Lower lobe of right lung (tissue), 2 donors: Measurements from ENCODE around the gene TMCC2. TPM values are rescaled to one million over a fixed set of nuclear protein-coding genes. Genes with fewer than 3 reads are reported as not detected.
A peak's percentile ranks its signal among the peaks of the same experiment; 100 is the strongest.

Source experiments
- ATAC-seq, 2 donors: fragments of 200-7000 bp; cut with Tn5 transposase; one replicate each; pipeline ENCODE4 v1.9.1; 2020 to 2022; ENCODE audit warnings: mild to moderate bottlenecking in 2 of 2, moderate library complexity in 2 of 2
- DNase-seq: peaks from one replicate; pipeline ENCODE4 v3.0.0-alpha.2; 2020
- H3K27ac ChIP-seq: fragments of 200-600 bp; one replicate; pipeline ENCODE4 v1.8.0; 2022
- H3K27me3 ChIP-seq: fragments of 200-600 bp; one replicate; pipeline ENCODE4 v1.8.0; 2022; ENCODE audit warnings: low read depth
- H3K36me3 ChIP-seq: fragments of 200-600 bp; one replicate; pipeline ENCODE4 v1.8.0; 2022; ENCODE audit warnings: mild to moderate bottlenecking
- H3K4me1 ChIP-seq: fragments of 200-600 bp; one replicate; pipeline ENCODE4 v1.8.0; 2022
- H3K4me3 ChIP-seq: fragments of 200-600 bp; one replicate; pipeline ENCODE4 v1.8.0; 2022; ENCODE audit warnings: mild to moderate bottlenecking
- H3K9me3 ChIP-seq: fragments of 200-600 bp; one replicate; pipeline ENCODE4 v1.8.0; 2022
- intact Hi-C: fragments of 100-400 bp; cut with DNase I; formaldehyde crosslinking; loops from one replicate; pipeline ENCODE4 v1.11.0; 2022
- total RNA-seq: library from RNA; stranded (reverse); fragmentation: NEBNext Ultra II Directional; extraction: Animal tissue kit (Norgen Biotek cat#: 25700); gene quantifications from one replicate; pipeline ENCODE4 v1.2.1, GENCODE V29; 2021
- TF ChIP-seq, protein P1 (sequence below): fragments of 200-600 bp; IDR thresholded peaks from one replicate; pipeline ENCODE4 v1.8.0; 2022; ENCODE audit warnings: antibody characterized with exemption, mild to moderate bottlenecking
- donor health status: DM: no; HTN: yes; CAD: no; lungs with severe emphysema.

Gene TMCC2
- total RNA-seq, 1 donor from 2014 or later = 3.0 TPM

DNA sequence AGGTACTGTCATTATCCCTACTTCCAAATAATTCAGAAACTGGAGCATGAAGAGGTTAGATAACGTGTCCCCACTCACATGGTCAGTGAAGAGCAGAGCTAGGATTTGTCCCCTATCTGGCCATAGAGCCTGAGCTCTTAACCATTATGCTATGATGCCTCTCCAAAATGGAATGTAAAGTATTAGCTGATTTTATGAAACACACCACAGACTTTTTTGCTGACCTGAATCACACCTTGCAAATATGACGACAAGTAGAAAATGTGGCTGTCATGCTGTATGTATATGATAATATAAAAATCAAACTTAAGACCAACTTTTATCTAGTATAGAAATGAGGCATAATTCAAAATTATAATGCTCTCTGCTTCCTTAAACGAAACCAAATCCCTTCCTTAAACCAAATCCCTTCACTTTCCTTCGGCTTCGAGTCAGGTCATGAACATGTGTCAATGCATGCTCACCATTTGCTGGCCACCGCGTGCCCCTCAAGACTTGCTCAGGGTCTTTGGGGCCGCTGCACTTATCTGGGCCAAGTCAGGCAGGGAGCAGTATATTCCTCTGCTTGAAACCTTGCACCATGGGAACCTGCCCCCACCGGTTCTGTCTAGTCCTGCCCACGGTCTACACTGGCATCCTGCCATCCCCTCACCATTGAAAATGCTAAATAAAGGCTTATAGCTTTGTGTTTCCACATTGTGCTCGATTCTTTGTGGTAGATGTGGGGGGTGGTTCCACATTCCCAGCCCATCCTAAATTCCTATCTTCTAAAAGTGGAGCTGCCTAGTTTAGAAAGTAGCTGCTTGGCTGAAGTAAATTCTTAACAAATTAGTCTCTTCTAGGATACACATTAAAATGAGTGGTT lies 1.6 kb upstream of the TMCC2 start:
- ATAC-seq (no peak), DNase-seq (no peak)
- Histone ChIP-seq H3K4me3 (no peak overlapping the region), H3K36me3 (no peaks in the 10 kb centered on the region), H3K9me3 (no peaks in the 10 kb centered on the region), H3K27ac (no peak overlapping the region), H3K4me1 (peaks cover 27% of the 10 kb centered on the region), H3K27me3 (no peaks in the 10 kb centered on the region)
- intact Hi-C loops = no loop called here
- TF ChIP-seq, protein P1, sequence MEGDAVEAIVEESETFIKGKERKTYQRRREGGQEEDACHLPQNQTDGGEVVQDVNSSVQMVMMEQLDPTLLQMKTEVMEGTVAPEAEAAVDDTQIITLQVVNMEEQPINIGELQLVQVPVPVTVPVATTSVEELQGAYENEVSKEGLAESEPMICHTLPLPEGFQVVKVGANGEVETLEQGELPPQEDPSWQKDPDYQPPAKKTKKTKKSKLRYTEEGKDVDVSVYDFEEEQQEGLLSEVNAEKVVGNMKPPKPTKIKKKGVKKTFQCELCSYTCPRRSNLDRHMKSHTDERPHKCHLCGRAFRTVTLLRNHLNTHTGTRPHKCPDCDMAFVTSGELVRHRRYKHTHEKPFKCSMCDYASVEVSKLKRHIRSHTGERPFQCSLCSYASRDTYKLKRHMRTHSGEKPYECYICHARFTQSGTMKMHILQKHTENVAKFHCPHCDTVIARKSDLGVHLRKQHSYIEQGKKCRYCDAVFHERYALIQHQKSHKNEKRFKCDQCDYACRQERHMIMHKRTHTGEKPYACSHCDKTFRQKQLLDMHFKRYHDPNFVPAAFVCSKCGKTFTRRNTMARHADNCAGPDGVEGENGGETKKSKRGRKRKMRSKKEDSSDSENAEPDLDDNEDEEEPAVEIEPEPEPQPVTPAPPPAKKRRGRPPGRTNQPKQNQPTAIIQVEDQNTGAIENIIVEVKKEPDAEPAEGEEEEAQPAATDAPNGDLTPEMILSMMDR = no peak

DNA sequence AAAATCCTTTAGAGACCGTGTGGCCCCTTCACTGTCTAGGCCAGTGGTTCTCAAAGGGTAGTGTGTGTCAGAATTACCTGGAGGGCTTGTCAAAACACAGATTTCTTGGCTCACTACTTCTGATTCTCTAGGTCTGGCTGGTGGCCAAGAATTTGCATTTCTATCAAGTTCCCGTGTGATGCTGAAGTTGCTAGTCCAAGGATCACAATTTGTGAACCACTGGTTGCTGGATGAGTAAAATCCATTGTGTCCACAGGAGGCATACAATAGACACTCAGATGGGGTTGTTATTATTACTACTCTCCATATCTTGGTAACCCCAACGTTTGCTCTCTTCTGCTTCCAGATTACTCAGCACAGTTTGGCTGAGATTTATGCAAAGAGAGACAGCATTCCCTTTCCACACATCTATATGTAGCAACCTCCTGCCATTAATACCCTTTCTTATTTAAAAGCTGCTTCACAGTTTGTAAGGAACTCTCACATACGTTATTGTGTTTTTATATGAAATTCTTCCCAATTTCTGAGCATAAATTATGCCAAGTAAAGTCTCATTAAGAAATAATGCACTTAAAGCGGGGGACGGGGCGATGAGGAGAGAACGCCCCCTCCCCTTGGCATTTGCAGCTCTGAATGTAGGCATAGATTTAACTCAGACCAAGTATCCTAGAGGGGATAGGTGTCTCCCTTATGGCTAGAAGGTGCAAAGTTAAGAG lies 720 bp upstream of the TMCC2 start:
- DNase-seq (no peak), ATAC-seq (no peak)
- Histone ChIP-seq H3K4me1 (peaks cover 27% of the 10 kb centered on the region), H3K9me3 (no peaks in the 10 kb centered on the region), H3K36me3 (no peaks in the 10 kb centered on the region), H3K27me3 (no peaks in the 10 kb centered on the region), H3K27ac (no peak overlapping the region), H3K4me3 (peak overlapping the region; percentile 67)
- intact Hi-C loops = no loop called here
- TF ChIP-seq, protein P1 = no peak

DNA sequence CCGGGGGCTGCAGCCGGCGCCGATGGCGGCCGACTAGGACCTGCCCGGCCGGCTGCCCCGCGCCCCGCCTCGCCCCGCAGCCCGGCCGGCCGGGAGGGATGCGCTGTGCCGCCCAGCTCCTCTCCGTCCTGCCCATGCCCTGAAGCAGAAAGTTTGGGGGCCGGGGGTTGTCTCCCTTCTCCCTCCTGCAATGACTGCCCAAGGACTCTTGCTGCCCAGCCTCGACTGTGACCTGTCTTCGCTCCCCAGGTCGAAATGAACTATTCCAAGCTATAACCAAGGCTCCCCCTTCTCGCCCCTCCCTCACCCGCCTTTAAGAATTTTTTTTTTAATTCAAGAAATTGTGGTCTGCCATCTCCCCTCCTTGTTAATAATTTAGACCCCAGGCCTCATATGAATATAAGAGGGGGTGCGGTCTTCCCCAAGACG lies 361 bp downstream of the TMCC2 start:
- ATAC-seq = peak; percentile 26 to 36
- H3K4me1 ChIP-seq = peaks cover 27% of the 10 kb centered on the region
- TF ChIP-seq, protein P1 = no peak
- no peak overlapping the region for H3K27ac ChIP-seq
- DNase-seq = no peak
- intact Hi-C loops = no loop called here
- no peaks in the 10 kb centered on the region for H3K9me3 ChIP-seq
- peak overlapping the region; percentile 67 for H3K4me3 ChIP-seq
- H3K27me3 ChIP-seq = no peaks in the 10 kb centered on the region
- H3K36me3 ChIP-seq = no peaks in the 10 kb centered on the region

DNA sequence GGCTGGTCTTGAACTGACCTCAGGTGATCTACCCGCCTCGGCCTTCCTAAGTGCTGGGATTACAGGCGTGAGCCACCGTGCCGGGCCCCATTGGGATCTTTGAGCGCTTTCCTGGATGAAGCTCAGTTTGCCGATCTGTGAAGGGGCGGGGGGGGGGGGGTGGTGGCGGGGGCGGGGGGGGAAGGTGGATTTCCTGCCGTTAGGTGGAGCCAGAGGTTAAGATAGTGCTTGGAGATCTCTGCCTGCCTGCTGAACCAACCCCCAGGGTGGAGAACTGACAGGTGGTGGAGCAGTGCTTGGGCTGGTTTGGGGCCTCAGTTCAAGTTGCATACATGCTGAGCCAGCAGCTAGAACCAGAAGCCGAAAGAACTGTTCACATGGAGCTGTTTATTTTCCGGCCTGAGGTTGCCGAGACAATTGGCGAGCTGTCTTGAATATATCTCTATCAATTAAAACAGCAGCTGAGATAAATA lies 1.7 kb downstream of the TMCC2 start:
- Histone ChIP-seq H3K27me3 (no peaks in the 10 kb centered on the region), H3K27ac (no peak overlapping the region), H3K4me3 (peak overlapping the region; percentile 67), H3K36me3 (no peaks in the 10 kb centered on the region), H3K4me1 (peaks cover 27% of the 10 kb centered on the region), H3K9me3 (no peaks in the 10 kb centered on the region)
- intact Hi-C loops = no loop called here
- peak; percentile 66 to 76 for ATAC-seq
- DNase-seq = no peak
- TF ChIP-seq, protein P1 = peak; percentile 14

DNA sequence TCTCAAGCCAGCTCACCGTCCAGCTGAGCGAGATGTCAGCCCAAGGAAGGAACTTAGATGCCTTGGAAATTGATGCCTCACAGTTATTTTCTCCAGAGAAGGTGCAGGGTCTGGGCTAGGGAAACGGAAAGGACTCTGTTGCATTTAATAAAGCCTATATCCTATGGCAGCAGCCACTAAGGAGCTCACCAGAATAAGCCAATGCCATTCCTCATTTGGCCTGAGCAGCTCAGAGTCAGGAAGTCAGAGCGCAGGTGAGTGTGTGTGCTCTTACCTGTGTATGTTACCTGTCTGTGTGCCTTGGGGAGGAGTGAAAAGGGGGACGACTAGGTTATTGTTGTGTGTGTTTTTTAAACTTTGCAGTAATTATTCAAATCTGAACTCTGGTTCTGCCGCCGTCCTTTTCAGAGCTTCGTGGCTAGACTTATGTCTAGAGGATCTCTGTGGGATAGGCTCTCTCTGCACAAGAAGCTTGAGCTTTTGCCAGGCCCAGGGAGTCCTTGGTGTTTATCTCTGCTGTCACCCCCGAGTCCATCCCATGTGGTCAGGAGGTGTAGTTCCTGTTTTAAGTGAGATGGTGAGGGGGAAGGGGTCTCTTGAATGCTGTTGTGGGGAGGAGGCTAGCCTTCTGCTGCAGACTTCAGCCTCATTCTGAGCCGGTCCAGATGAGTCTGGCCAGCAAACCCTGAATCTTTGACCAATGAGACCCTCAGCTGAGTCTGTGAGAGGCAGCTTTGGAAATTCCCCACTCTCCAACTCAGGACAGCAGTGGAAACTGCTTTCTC lies 2.4 kb downstream of the TMCC2 start:
- H3K36me3 ChIP-seq = no peaks in the 10 kb centered on the region
- peak overlapping the region; percentile 67 for H3K4me3 ChIP-seq
- TF ChIP-seq, protein P1 = no peak
- no peak overlapping the region for H3K27ac ChIP-seq
- ATAC-seq = no peak
- no peaks in the 10 kb centered on the region for H3K27me3 ChIP-seq
- intact Hi-C loops = no loop called here
- peaks cover 27% of the 10 kb centered on the region for H3K4me1 ChIP-seq
- no peak for DNase-seq
- no peaks in the 10 kb centered on the region for H3K9me3 ChIP-seq
